GM18870 (cell line): Measurements from ENCODE around the gene COX7A1.

Source experiments
- ATAC-seq: cut with Tn5 transposase; IDR thresholded peaks from one replicate; pipeline ENCODE4 v1.9.1; 2021; ENCODE audit warnings: moderate library complexity; ENCODE audit not compliant: unreplicated experiment

COX7A1 gene

GRCh38 chr19:36113894-36114720 is 38.1 kb downstream of the COX7A1 start:
- ATAC-seq = no peak

- ATAC-seq = no peak
Observed at GRCh38 chr19:36113425-36113824, 38.8 kb downstream of the COX7A1 start.

- ATAC-seq = no peak
Observed at GRCh38 chr19:36112678-36113077, 39.6 kb downstream of the COX7A1 start.

- ATAC-seq = no peak
Observed at GRCh38 chr19:36111200-36111539, 41.1 kb downstream of the COX7A1 start.

GRCh38 chr19:36110487-36111199 is 41.6 kb downstream of the COX7A1 start, which contains the start of gene OVOL3:
Gene OVOL3 (plus strand): TSS chr19:36111143. CDS start chr19:36111203, 60 bp downstream.
- ATAC-seq = no peak

- ATAC-seq = no peak
Observed at GRCh38 chr19:36108684-36109083, 43.6 kb downstream of the COX7A1 start.

- ATAC-seq = no peak
Observed at GRCh38 chr19:36106991-36107390, 45.3 kb downstream of the COX7A1 start.

- ATAC-seq = no peak
Observed at GRCh38 chr19:36106441-36106840, 45.8 kb downstream of the COX7A1 start.

- ATAC-seq = no peak
Observed at GRCh38 chr19:36103842-36104552, 48.2 kb downstream of the COX7A1 start.

GRCh38 chr19:36103040-36103626 is 49.1 kb downstream of the COX7A1 start:
- no peak for ATAC-seq

GRCh38 chr19:36101550-36102327 is 50.5 kb downstream of the COX7A1 start:
- no peak for ATAC-seq
